ENCODE data around the gene GCNT2.

Gene GCNT2

GRCh38 chr6:10521104-10521808 lies at the start of gene GCNT2:
TSS of gene GCNT2 (plus strand) at chr6:10521351. CDS start at chr6:10528912, 7,561 bp downstream.
- Histone ChIP-seq H3K27ac (ENCODE audit: low read length) (no peak within 1 kb of the TSS), H3K4me2 (ENCODE audit: insufficient read depth, low read length) (no peak within 1 kb of the TSS), H3K79me2 (ENCODE audit: insufficient read depth, low read length) (no peaks in the 10 kb centered on the region), H3K9me3 (ENCODE audit: insufficient read depth, low read length, severe bottlenecking) (no peaks in the 10 kb centered on the region), H3K36me3 (ENCODE audit: insufficient read depth, low read length) (no peaks in the 10 kb centered on the region), H3K4me3 (ENCODE audit: low read depth in 1 of 2, low read length in 2 of 2) (no peak within 1 kb of the TSS), H3K27me3 (ENCODE audit: insufficient read depth, low read length, poor library complexity) (no peaks in the 10 kb centered on the region), H3K9ac (ENCODE audit: low read depth, low read length) (no peak within 1 kb of the TSS), H4K20me1 (ENCODE audit: insufficient read depth, low read length) (no peaks in the 10 kb centered on the region), H3K4me1 (ENCODE audit: insufficient read depth, low read length) (peaks cover 8% of the 10 kb centered on the region), H2AFZ (ENCODE audit: low read depth, low read length) (no peak within 1 kb of the TSS)
- DNase-seq (no peak), ATAC-seq (ENCODE audit: insufficient read depth, low read depth) (no peak)
- TF ChIP-seq CTCF (IDR thresholded peaks at IDR 0.05; ENCODE audit: borderline replicate concordance, extremely low read depth, low read length, poor library complexity, severe bottlenecking) (no peak), EZH2 (IDR thresholded peaks at IDR 0.05; ENCODE audit: borderline replicate concordance, low read depth, low read length, severe bottlenecking) (no peak)

- Histone ChIP-seq H3K27me3 (ENCODE audit: insufficient read depth, low read length, poor library complexity) (no peaks in the 10 kb centered on the region), H2AFZ (ENCODE audit: low read depth, low read length) (no peak overlapping the region), H3K4me3 (ENCODE audit: low read depth in 1 of 2, low read length in 2 of 2) (no peak overlapping the region), H3K4me2 (ENCODE audit: insufficient read depth, low read length) (no peak overlapping the region), H3K9me3 (ENCODE audit: insufficient read depth, low read length, severe bottlenecking) (no peaks in the 10 kb centered on the region), H3K9ac (ENCODE audit: low read depth, low read length) (no peak overlapping the region), H3K27ac (ENCODE audit: low read length) (no peak overlapping the region), H3K36me3 (ENCODE audit: insufficient read depth, low read length) (no peaks in the 10 kb centered on the region), H3K79me2 (ENCODE audit: insufficient read depth, low read length) (no peaks in the 10 kb centered on the region), H3K4me1 (ENCODE audit: insufficient read depth, low read length) (no peaks in the 10 kb centered on the region), H4K20me1 (ENCODE audit: insufficient read depth, low read length) (no peaks in the 10 kb centered on the region)
- TF ChIP-seq CTCF (IDR thresholded peaks at IDR 0.05; ENCODE audit: borderline replicate concordance, extremely low read depth, low read length, poor library complexity, severe bottlenecking) (no peak), EZH2 (IDR thresholded peaks at IDR 0.05; ENCODE audit: borderline replicate concordance, low read depth, low read length, severe bottlenecking) (no peak)
- no peak for DNase-seq
- ATAC-seq (ENCODE audit: insufficient read depth, low read depth) = no peak
These were observed 48.5 kb upstream of the GCNT2 start for GRCh38 chr6:10472634-10473033.

- Histone ChIP-seq H3K4me2 (ENCODE audit: insufficient read depth, low read length) (no peak overlapping the region), H3K79me2 (ENCODE audit: insufficient read depth, low read length) (no peaks in the 10 kb centered on the region), H2AFZ (ENCODE audit: low read depth, low read length) (0 out of 2 replicates have a peak overlapping the region, but pooled peaks have one; percentile 22), H3K4me1 (ENCODE audit: insufficient read depth, low read length) (no peaks in the 10 kb centered on the region), H3K9ac (ENCODE audit: low read depth, low read length) (no peak overlapping the region), H3K27ac (ENCODE audit: low read length) (no peak overlapping the region), H3K27me3 (ENCODE audit: insufficient read depth, low read length, poor library complexity) (no peaks in the 10 kb centered on the region), H3K4me3 (ENCODE audit: low read depth in 1 of 2, low read length in 2 of 2) (no peak overlapping the region), H3K9me3 (ENCODE audit: insufficient read depth, low read length, severe bottlenecking) (no peaks in the 10 kb centered on the region), H4K20me1 (ENCODE audit: insufficient read depth, low read length) (no peaks in the 10 kb centered on the region), H3K36me3 (ENCODE audit: insufficient read depth, low read length) (no peaks in the 10 kb centered on the region)
- no peak for DNase-seq
- TF ChIP-seq EZH2 (IDR thresholded peaks at IDR 0.05; ENCODE audit: borderline replicate concordance, low read depth, low read length, severe bottlenecking) = no peak
- peak; percentile 77 for TF ChIP-seq CTCF (IDR thresholded peaks at IDR 0.05; ENCODE audit: borderline replicate concordance, extremely low read depth, low read length, poor library complexity, severe bottlenecking)
- ATAC-seq (ENCODE audit: insufficient read depth, low read depth) = peak; percentile 76
These were observed 42.7 kb upstream of the GCNT2 start for GRCh38 chr6:10478187-10479040.

All from DND-41 (cell line).